Kidney epithelial cell (primary cell): ENCODE data around the gene MED22. TPM values are rescaled to one million over a fixed set of nuclear protein-coding genes. Genes with fewer than 3 reads are reported as not detected.

Experiments
- DNase-seq: peaks from one replicate; pipeline ENCODE4 v3.0.0-alpha.2; 2010; ENCODE audit warnings: low read depth
- H3K27me3 ChIP-seq: 2 replicates; pipeline ENCODE4 v1.6.0; 2011; ENCODE audit warnings: low read length; ENCODE audit not compliant: control insufficient read depth, insufficient read depth
- H3K36me3 ChIP-seq: 2 replicates; pipeline ENCODE4 v1.5.1; 2011; ENCODE audit warnings: low read length; ENCODE audit not compliant: control insufficient read depth, insufficient read depth
- H3K4me3 ChIP-seq: 2 replicates; pipeline ENCODE4 v1.5.1; 2011; ENCODE audit warnings: low read depth, mild to moderate bottlenecking, control low read depth, low read length
- CTCF ChIP-seq: IDR thresholded peaks from 2 replicates; pipeline ENCODE4 v1.5.1; 2011; ENCODE audit warnings: mild to moderate bottlenecking, moderate library complexity, low read length, control low read depth, inconsistent platforms; ENCODE audit not compliant: insufficient read depth, poor library complexity, severe bottlenecking
- total RNA-seq: library from RNA; depleted of rRNA; stranded (reverse); fragments of >200 nt; gene quantifications from 2 replicates; pipeline ENCODE4 v1.2.3, GENCODE V29; 2015

Gene MED22
- total RNA-seq, 1 donor from 2014 or later: 51.8 TPM

GRCh38 chr9:133360400-133361393 lies 12.8 kb upstream of the MED22 start:
- Histone ChIP-seq H3K27me3 (no peaks in the 10 kb centered on the region), H3K4me3 (no peak overlapping the region), H3K36me3 (no peaks in the 10 kb centered on the region)
- TF ChIP-seq CTCF: no peak
- DNase-seq: no peak

- Histone ChIP-seq H3K27me3 (no peaks in the 10 kb centered on the region), H3K4me3 (no peak overlapping the region), H3K36me3 (no peaks in the 10 kb centered on the region)
- TF ChIP-seq CTCF: peak; percentile 44
- DNase-seq: no peak
Measured at GRCh38 chr9:133359399-133360175, 11.7 kb upstream of the MED22 start.

- no peaks in the 10 kb centered on the region for H3K27me3 ChIP-seq
- H3K4me3 ChIP-seq: no peak overlapping the region
- TF ChIP-seq CTCF: no peak
- DNase-seq: no peak
- no peaks in the 10 kb centered on the region for H3K36me3 ChIP-seq
Measured at GRCh38 chr9:133357656-133358055, 9.7 kb upstream of the MED22 start.

GRCh38 chr9:133356391-133357091 lies 8.6 kb upstream of the MED22 start, which contains the start of the genes SURF1 and SURF2:
Gene SURF1, minus strand, starts transcription at chr9:133356487. Its CDS starts 34 bp downstream, at chr9:133356453.
Gene SURF2, plus strand, starts transcription at chr9:133356550. Its CDS starts 43 bp downstream, at chr9:133356593.
- TF ChIP-seq CTCF: peak; percentile 19
- Histone ChIP-seq H3K4me3 (peak within 1 kb of the TSS; percentile 83), H3K36me3 (peaks cover 3% of the 10 kb centered on the region), H3K27me3 (no peaks in the 10 kb centered on the region)
- peak; percentile 39 for DNase-seq

- peaks cover 3% of the 10 kb centered on the region for H3K36me3 ChIP-seq
- TF ChIP-seq CTCF: no peak
Measured at GRCh38 chr9:133355881-133356357, 8.0 kb upstream of the MED22 start.

More at GRCh38 chr9:133355881-133356357, 8.0 kb upstream of the MED22 start:
- no peak for DNase-seq
- no peaks in the 10 kb centered on the region for H3K27me3 ChIP-seq
- H3K4me3 ChIP-seq: peak overlapping the region; percentile 83
